HepG2 (cell line): ENCODE results near the gene CCDC61. TPM values are rescaled to one million over a fixed set of nuclear protein-coding genes. Genes with fewer than 3 reads are reported as not detected.

Source experiments
- ATAC-seq: fragments of 200-7000 bp; cut with Tn5 transposase; 3 replicates; pipeline ENCODE4 v1.9.1; 2020; ENCODE audit warnings: mild to moderate bottlenecking, moderate library complexity
- BruUV-seq: library from RNA; stranded (reverse); fragments of 400-500 nt; replicated peaks from 2 replicates; lab custom pipeline; 2021; lab: Mats Ljungman, UMichigan
- CTCF ChIA-PET: fragments of 300-600 bp; formaldehyde crosslinking; extraction: SDS; loops from one replicate; lab custom pipeline; 2021; ENCODE audit warnings: low total read pairs, inconsistent platforms, low intra/inter-chr PET ratio; lab: Yijun Ruan, JAX
- POLR2A ChIA-PET: fragments of 350-600 bp; sonication (Branson Sonifier 250); formaldehyde crosslinking; loops from one replicate; lab custom pipeline; 2020; ENCODE audit warnings: antibody characterized with exemption, inconsistent platforms; lab: Yijun Ruan, JAX
- DNase-seq: peaks from one replicate; pipeline ENCODE4 v3.0.0-alpha.2; 2015; ENCODE audit warnings: low spot score
- FAIRE-seq: peaks from 3 replicates; lab custom pipeline; 2011; peaks lifted over from hg19 to GRCh38; lab: Jason Lieb, UNC
- H2AFZ ChIP-seq: one replicate; pipeline ENCODE4 v1.6.1; 2011; ENCODE audit warnings: low read length, inconsistent platforms
- H3K27ac ChIP-seq: fragments of 300-600 bp; 3 replicates; pipeline ENCODE4 v1.8.0; 2011; ENCODE audit warnings: mixed run types, mild to moderate bottlenecking, mixed read lengths, low read length, inconsistent platforms; ENCODE audit not compliant: insufficient read depth; ENCODE audit errors: extremely low read length
- H3K27me3 ChIP-seq, 2 experiments: fragments of 200-600 bp in 1 of 2; 2 replicates in 1 of 2; 3 replicates in 1 of 2; pipeline versions ENCODE4 v1.6.0 to v1.8.0; 2011; ENCODE audit warnings: low read length in 2 of 2, mild to moderate bottlenecking in 2 of 2, moderate library complexity in 2 of 2, inconsistent platforms in 1 of 2; ENCODE audit not compliant: insufficient read depth in 2 of 2, control insufficient read depth in 1 of 2
- H3K36me3 ChIP-seq, 2 experiments: fragments of 200-600 bp in 1 of 2; replicated peaks in 1 of 2; 2 replicates in 1 of 2; 3 replicates in 1 of 2; pipeline versions ENCODE4 v1.5.1 to v1.8.0; 2011; ENCODE audit warnings: low read length in 2 of 2, inconsistent platforms in 1 of 2; ENCODE audit not compliant: insufficient read depth in 2 of 2, control insufficient read depth in 1 of 2
- H3K4me1 ChIP-seq: 2 replicates; pipeline ENCODE4 v1.5.1; 2012; ENCODE audit warnings: low read length, inconsistent platforms; ENCODE audit not compliant: insufficient read depth
- H3K4me2 ChIP-seq: 2 replicates; pipeline ENCODE4 v1.6.0; 2011; ENCODE audit warnings: low read depth, low read length, inconsistent platforms
- H3K4me3 ChIP-seq, 3 experiments: fragments of 200-600 bp in 1 of 3; sonication (generic), shearing (Covaris generic) in 1 of 3; replicated peaks in 1 of 3; 2 replicates each; pipeline ENCODE4 v1.5.1; 2011 to 2016; ENCODE audit warnings: low read length in 3 of 3, inconsistent platforms in 2 of 3, low read depth in 2 of 3, mild to moderate bottlenecking in 2 of 3, control low read depth in 1 of 3, mixed read lengths in 1 of 3; ENCODE audit not compliant: insufficient read depth in 1 of 3
- H3K79me2 ChIP-seq: one replicate; pipeline ENCODE4 v1.6.1; 2011; ENCODE audit warnings: low read length, inconsistent platforms; ENCODE audit not compliant: insufficient read depth
- H3K9ac ChIP-seq: 2 replicates; pipeline ENCODE4 v1.6.0; 2011; ENCODE audit warnings: mild to moderate bottlenecking, low read depth, low read length, inconsistent platforms; ENCODE audit not compliant: insufficient read depth
- H3K9me3 ChIP-seq: 2 replicates; pipeline ENCODE4 v1.5.1; 2012; ENCODE audit warnings: mild to moderate bottlenecking, low read length
- H4K20me1 ChIP-seq: 2 replicates; pipeline ENCODE4 v1.6.0; 2011; ENCODE audit warnings: inconsistent platforms, mild to moderate bottlenecking, low read length, moderate library complexity; ENCODE audit not compliant: insufficient read depth
- ATF1 ChIP-seq: IDR thresholded peaks from 2 replicates; pipeline ENCODE4 v1.6.1; 2016; ENCODE audit warnings: mild to moderate bottlenecking, control low read depth
- DNMT3B ChIP-seq: conservative IDR thresholded peaks from 2 replicates; pipeline ENCODE4 v1.6.1; 2016; ENCODE audit warnings: missing biosample characterization, control low read depth
- HOXA7 ChIP-seq: sonication (generic); formaldehyde crosslinking; IDR thresholded peaks from 2 replicates; pipeline ENCODE4 v1.8.1; 2022; ENCODE audit warnings: mild to moderate bottlenecking, missing genetic modification reagents, moderate library complexity
- IKZF1 ChIP-seq: fragments of 450-650 bp; IDR thresholded peaks from 2 replicates; pipeline ENCODE4 v1.7.1; 2016
- KLF12 ChIP-seq: sonication (generic); formaldehyde crosslinking; IDR thresholded peaks from 2 replicates; pipeline ENCODE4 v1.4.0; 2020; ENCODE audit warnings: missing genetic modification reagents, borderline replicate concordance
- MIXL1 ChIP-seq: IDR thresholded peaks from 2 replicates; pipeline ENCODE4 v1.6.1; 2016
- MTA1 ChIP-seq: sonication (generic); formaldehyde crosslinking; IDR thresholded peaks from 2 replicates; pipeline ENCODE4 v1.4.0; 2020; ENCODE audit warnings: missing genetic modification reagents, mild to moderate bottlenecking, borderline replicate concordance
- MYC ChIP-seq: sonication (generic); formaldehyde crosslinking; IDR thresholded peaks from 2 replicates; pipeline ENCODE4 v1.9.0; 2021; ENCODE audit warnings: missing genetic modification reagents, borderline replicate concordance
- NCOA1 ChIP-seq: sonication (generic); formaldehyde crosslinking; IDR thresholded peaks from 2 replicates; pipeline ENCODE4 v1.9.0; 2021; ENCODE audit warnings: missing genetic modification reagents
- RARG ChIP-seq: sonication (generic); formaldehyde crosslinking; IDR thresholded peaks from 2 replicates; pipeline ENCODE4 v1.4.0; 2020; ENCODE audit warnings: low read depth, mild to moderate bottlenecking, missing genetic modification reagents
- TAF15 ChIP-seq: fragments of 200-400 bp; formaldehyde crosslinking; IDR thresholded peaks from one replicate; pipeline ENCODE4 v1.6.1; 2018; ENCODE audit warnings: mild to moderate bottlenecking, low read depth, low read length; ENCODE audit not compliant: poor library complexity, severe bottlenecking
- TBP ChIP-seq: sonication (generic); formaldehyde crosslinking; IDR thresholded peaks from 2 replicates; pipeline ENCODE4 v1.5.0; 2020; ENCODE audit warnings: missing genetic modification reagents
- ZFP36 ChIP-seq: fragments of 150-350 bp; IDR thresholded peaks from 2 replicates; pipeline ENCODE4 v1.6.1; 2018; ENCODE audit warnings: borderline replicate concordance, low read length, low read depth; ENCODE audit not compliant: partially characterized antibody
- ZKSCAN5 ChIP-seq: sonication (generic); formaldehyde crosslinking; IDR thresholded peaks from 2 replicates; pipeline ENCODE4 v1.5.1; 2020; ENCODE audit warnings: mild to moderate bottlenecking, missing genetic modification reagents
- ZNF292 ChIP-seq: sonication (generic); formaldehyde crosslinking; IDR thresholded peaks from 2 replicates; pipeline ENCODE4 v1.8.1; 2022; ENCODE audit warnings: mild to moderate bottlenecking, low read depth, missing genetic modification reagents, borderline replicate concordance
- ZNF562 ChIP-seq: sonication (generic); formaldehyde crosslinking; IDR thresholded peaks from 2 replicates; pipeline ENCODE4 v1.8.0; 2022; ENCODE audit warnings: missing genetic modification reagents, borderline replicate concordance
- ZNF749 ChIP-seq: sonication (generic); formaldehyde crosslinking; IDR thresholded peaks from 2 replicates; pipeline ENCODE4 v1.8.0; 2022; ENCODE audit warnings: mild to moderate bottlenecking, missing genetic modification reagents, moderate library complexity, borderline replicate concordance
- ZNF839 ChIP-seq: sonication (generic); formaldehyde crosslinking; IDR thresholded peaks from 2 replicates; pipeline ENCODE4 v1.4.0; 2020; ENCODE audit warnings: missing genetic modification reagents, mild to moderate bottlenecking, borderline replicate concordance
- WGBS: methylation state at CpG from one replicate; pipeline ENCODE4 v1.1.6; 2017; ENCODE audit warnings: low lambda C conversion rate; 5-methylcytosine and 5-hydroxymethylcytosine counted together
- in situ Hi-C: cut with HindIII; loops from 2 replicates; pipeline ENCODE4 v1.10.0; 2017; ENCODE audit warnings: low pct_unique_long_range_greater_than_20kb; ENCODE audit not compliant: extremely low pct_ligation_motif_present
- intact Hi-C: fragments of 100-400 bp; cut with micrococcal nuclease; formaldehyde crosslinking; loops from one replicate; pipeline ENCODE4 v1.10.0; 2022; ENCODE audit not compliant: unreplicated experiment
- polyA plus RNA-seq, 8 experiments: library from polyadenylated mRNA; depleted of rRNA in 3 of 8; stranded (reverse) in 7 of 8; unstranded in 1 of 8; fragments of >200 nt; fragmentation: Illumina TruSeq in 4 of 8; extraction: Trizol in 4 of 8; gene quantifications; 2 replicates each; pipeline versions ENCODE4 v1.2.1 to v1.2.3, GENCODE V29; 2011 to 2016; ENCODE audit warnings: low read depth in 4 of 8, missing spikeins in 1 of 8, mixed read lengths in 1 of 8; ENCODE audit not compliant: insufficient read depth in 1 of 8
- total RNA-seq, 5 experiments: library from RNA; depleted of rRNA; stranded (reverse); fragments of >200 nt; fragmentation: Illumina TruSeq; extraction: Trizol; gene quantifications; 2 replicates each; pipeline ENCODE4 v1.2.3, GENCODE V29; 2016; ENCODE audit warnings: low read depth in 1 of 5
- TF ChIP-seq, protein P1 (sequence below): sonication (generic); formaldehyde crosslinking; IDR thresholded peaks from 2 replicates; pipeline ENCODE4 v1.8.0; 2022; ENCODE audit warnings: missing genetic modification reagents, mild to moderate bottlenecking, borderline replicate concordance
- TF ChIP-seq, protein P2 (sequence below): sonication (generic); formaldehyde crosslinking; IDR thresholded peaks from 2 replicates; pipeline ENCODE4 v1.5.1; 2020; ENCODE audit warnings: mild to moderate bottlenecking, missing genetic modification reagents, borderline replicate concordance

The CCDC61 gene
- total and polyA plus RNA-seq, 2 of the 13 experiments (the other 11 are each of a cell fraction or from before 2014, with no cell fraction given) = 4.2 to 4.9 TPM

DNA sequence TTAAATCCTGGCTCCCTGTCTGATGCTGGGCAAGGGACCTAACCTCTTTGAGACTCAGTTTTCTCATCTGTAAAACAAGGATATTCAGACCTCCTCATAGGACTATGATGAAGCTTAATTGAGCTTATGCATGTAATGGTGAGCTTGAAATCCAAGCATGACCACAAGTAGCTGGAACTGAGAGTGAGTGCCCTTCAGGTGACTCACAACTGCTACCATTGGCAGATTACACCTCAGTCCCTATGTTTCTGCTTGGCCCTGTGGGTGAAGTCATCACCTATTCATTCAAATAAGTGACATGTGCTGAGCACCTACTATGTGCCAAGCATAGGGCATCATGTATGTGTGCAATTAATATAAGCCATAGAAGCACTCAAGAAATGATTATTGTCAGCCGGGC is 47.3 kb upstream of the CCDC61 start:
- no peak for DNase-seq
- no peak overlapping the region for H3K27ac ChIP-seq
- no TSS peak for BruUV-seq
- no peaks in the 10 kb centered on the region for H4K20me1 ChIP-seq
- H3K9me3 ChIP-seq = no peaks in the 10 kb centered on the region
- POLR2A ChIA-PET = no interaction called here
- no peaks in the 10 kb centered on the region for H3K79me2 ChIP-seq
- no peaks in the 10 kb centered on the region for H3K36me3 ChIP-seq
- no peak overlapping the region for H2AFZ ChIP-seq
- CTCF ChIA-PET = no interaction called here
- intact Hi-C loops (no loop called here), in situ Hi-C loops (no loop called here)
- no peak for FAIRE-seq
- no peak overlapping the region for H3K4me3 ChIP-seq
- WGBS = 0% methylated on average over 1 of the region's 1 CpG
- H3K4me2 ChIP-seq = no peak overlapping the region
- ATAC-seq = no peak
- TF ChIP-seq ZNF292 (CRISPR knock-in tag) (no peak), ZNF839 (CRISPR knock-in tag) (no peak), ZNF562 (CRISPR knock-in tag) (no peak), MYC (CRISPR knock-in tag) (no peak), MIXL1 (CRISPR knock-in tag) (no peak), IKZF1 (no peak), TAF15 (no peak), MTA1 (CRISPR knock-in tag) (no peak), ZKSCAN5 (CRISPR knock-in tag) (no peak), ATF1 (no peak), NCOA1 (CRISPR knock-in tag) (no peak), KLF12 (no peak), ZNF749 (CRISPR knock-in tag) (no peak), TBP (no peak), HOXA7 (CRISPR knock-in tag) (no peak), DNMT3B (CRISPR knock-in tag) (no peak), ZFP36 (no peak), RARG (no peak)
- TF ChIP-seq, protein P1, sequence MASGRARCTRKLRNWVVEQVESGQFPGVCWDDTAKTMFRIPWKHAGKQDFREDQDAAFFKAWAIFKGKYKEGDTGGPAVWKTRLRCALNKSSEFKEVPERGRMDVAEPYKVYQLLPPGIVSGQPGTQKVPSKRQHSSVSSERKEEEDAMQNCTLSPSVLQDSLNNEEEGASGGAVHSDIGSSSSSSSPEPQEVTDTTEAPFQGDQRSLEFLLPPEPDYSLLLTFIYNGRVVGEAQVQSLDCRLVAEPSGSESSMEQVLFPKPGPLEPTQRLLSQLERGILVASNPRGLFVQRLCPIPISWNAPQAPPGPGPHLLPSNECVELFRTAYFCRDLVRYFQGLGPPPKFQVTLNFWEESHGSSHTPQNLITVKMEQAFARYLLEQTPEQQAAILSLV = no peak
- TF ChIP-seq, protein P2, sequence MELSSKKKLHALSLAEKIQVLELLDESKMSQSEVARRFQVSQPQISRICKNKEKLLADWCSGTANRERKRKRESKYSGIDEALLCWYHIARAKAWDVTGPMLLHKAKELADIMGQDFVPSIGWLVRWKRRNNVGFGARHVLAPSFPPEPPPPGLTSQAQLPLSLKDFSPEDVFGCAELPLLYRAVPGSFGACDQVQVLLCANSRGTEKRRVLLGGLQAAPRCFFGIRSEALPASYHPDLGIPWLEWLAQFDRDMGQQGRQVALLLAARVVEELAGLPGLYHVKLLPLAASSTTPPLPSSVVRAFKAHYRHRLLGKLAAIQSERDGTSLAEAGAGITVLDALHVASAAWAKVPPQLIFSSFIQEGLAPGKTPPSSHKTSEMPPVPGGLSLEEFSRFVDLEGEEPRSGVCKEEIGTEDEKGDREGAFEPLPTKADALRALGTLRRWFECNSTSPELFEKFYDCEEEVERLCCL (CRISPR knock-in tag) = no peak
- H3K9ac ChIP-seq = no peak overlapping the region
- H3K4me1 ChIP-seq = no peaks in the 10 kb centered on the region
- H3K27me3 ChIP-seq = no peaks in the 10 kb centered on the region; a peak in 1 of 5 replicates
